ENCODE results near the gene TYK2. TPM values are rescaled to one million over a fixed set of nuclear protein-coding genes. Genes with fewer than 3 reads are reported as not detected.

The TYK2 gene
- total and polyA plus RNA-seq, 4 donors: 47.9 to 63.1 (median 59.6) TPM

DNA sequence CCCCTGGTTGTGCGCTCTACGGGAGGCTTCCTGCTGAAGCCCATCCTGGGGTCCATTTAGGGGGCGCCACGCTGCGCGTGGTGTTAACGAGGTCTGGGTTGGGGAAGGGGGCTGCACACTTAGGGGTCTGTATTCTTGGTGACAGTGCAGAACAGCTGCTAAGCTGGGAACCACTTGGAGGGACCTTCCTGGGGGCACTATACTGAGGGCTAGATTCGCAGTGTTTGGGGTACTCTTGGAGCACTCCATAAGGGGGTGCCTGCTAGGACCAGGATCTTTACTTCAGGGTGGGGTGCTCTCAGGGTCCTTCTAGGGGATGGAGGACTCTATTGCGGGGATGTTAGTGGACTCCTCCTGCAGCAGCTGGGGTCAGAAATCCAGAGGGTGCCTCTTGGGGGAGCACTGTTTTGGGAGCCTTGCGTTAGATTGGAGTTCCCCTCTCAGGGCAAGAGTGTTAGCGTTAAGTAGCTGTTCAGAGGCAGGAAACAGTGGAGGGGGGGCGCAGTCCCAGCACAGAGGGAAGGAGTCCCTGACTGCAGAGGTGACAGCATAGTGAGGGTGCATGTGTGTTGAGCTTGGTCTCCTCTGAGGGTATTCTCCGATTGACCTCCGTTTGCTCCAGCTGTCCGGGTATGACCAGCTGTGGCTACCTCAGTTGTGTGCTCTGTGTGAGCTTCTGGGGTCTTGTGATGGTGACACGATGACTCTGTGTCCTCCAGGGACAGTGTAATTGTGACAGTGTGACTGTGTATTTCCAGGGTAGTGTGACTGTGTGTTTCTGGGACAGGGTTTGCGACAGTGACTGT is 41.1 kb upstream of the TYK2 start:
- Histone ChIP-seq H3K4me1 (ENCODE audit: control insufficient read depth in 4 of 4, insufficient read depth in 4 of 4, low read length in 3 of 4) (peaks cover 3 to 27% (median 12%) of the 10 kb centered on the region in 4 donors), H3K9me3 (ENCODE audit: control insufficient read depth in 4 of 4, low read length in 3 of 4) (no peaks in the 10 kb centered on the region), H3K36me3 (ENCODE audit: control insufficient read depth in 4 of 4, insufficient read depth in 3 of 4, low read depth in 1 of 4, low read length in 3 of 4) (no peaks in the 10 kb centered on the region), H3K4me3 (ENCODE audit: low read depth in 1 of 3, low read length in 3 of 3) (no peak overlapping the region), H3K27me3 (ENCODE audit: control insufficient read depth in 4 of 4, insufficient read depth in 4 of 4, low read length in 3 of 4) (peaks cover 5 to 11% (median 7%) of the 10 kb centered on the region in 4 donors), H3K9ac (ENCODE audit: low read depth in 1 of 2, low read length in 2 of 2) (no peak overlapping the region), H3K27ac (ENCODE audit: low read depth in 1 of 2, low read length in 2 of 2) (no peak overlapping the region)
- DNase-seq (ENCODE audit: low spot score): no peak
- TF ChIP-seq TAF1 (conservative IDR thresholded peaks at IDR 0.05): no peak
- TF ChIP-seq, protein P1, sequence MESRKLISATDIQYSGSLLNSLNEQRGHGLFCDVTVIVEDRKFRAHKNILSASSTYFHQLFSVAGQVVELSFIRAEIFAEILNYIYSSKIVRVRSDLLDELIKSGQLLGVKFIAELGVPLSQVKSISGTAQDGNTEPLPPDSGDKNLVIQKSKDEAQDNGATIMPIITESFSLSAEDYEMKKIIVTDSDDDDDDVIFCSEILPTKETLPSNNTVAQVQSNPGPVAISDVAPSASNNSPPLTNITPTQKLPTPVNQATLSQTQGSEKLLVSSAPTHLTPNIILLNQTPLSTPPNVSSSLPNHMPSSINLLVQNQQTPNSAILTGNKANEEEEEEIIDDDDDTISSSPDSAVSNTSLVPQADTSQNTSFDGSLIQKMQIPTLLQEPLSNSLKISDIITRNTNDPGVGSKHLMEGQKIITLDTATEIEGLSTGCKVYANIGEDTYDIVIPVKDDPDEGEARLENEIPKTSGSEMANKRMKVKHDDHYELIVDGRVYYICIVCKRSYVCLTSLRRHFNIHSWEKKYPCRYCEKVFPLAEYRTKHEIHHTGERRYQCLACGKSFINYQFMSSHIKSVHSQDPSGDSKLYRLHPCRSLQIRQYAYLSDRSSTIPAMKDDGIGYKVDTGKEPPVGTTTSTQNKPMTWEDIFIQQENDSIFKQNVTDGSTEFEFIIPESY (IDR thresholded peaks at IDR 0.05): no peak
- TF ChIP-seq HNF4A (conservative IDR thresholded peaks at IDR 0.05): no peak
- TF ChIP-seq EGR1 (IDR thresholded peaks at IDR 0.05; ENCODE audit: low read depth in 2 of 2): no peak
- no peak for TF ChIP-seq GABPA (IDR thresholded peaks at IDR 0.05 in 1 of 2, conservative IDR thresholded peaks at IDR 0.05 in 1 of 2)
- TF ChIP-seq, protein P2, sequence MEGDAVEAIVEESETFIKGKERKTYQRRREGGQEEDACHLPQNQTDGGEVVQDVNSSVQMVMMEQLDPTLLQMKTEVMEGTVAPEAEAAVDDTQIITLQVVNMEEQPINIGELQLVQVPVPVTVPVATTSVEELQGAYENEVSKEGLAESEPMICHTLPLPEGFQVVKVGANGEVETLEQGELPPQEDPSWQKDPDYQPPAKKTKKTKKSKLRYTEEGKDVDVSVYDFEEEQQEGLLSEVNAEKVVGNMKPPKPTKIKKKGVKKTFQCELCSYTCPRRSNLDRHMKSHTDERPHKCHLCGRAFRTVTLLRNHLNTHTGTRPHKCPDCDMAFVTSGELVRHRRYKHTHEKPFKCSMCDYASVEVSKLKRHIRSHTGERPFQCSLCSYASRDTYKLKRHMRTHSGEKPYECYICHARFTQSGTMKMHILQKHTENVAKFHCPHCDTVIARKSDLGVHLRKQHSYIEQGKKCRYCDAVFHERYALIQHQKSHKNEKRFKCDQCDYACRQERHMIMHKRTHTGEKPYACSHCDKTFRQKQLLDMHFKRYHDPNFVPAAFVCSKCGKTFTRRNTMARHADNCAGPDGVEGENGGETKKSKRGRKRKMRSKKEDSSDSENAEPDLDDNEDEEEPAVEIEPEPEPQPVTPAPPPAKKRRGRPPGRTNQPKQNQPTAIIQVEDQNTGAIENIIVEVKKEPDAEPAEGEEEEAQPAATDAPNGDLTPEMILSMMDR (IDR thresholded peaks at IDR 0.05; ENCODE audit: low read depth, low read length, missing input control): no peak
- TF ChIP-seq RXRA (IDR thresholded peaks at IDR 0.05): no peak
- no peak for TF ChIP-seq FOXA2 (IDR thresholded peaks at IDR 0.05)
- TF ChIP-seq HNF4G (IDR thresholded peaks at IDR 0.05): no peak
- no peak for TF ChIP-seq YY1 (IDR thresholded peaks at IDR 0.05)
- TF ChIP-seq, protein P3, sequence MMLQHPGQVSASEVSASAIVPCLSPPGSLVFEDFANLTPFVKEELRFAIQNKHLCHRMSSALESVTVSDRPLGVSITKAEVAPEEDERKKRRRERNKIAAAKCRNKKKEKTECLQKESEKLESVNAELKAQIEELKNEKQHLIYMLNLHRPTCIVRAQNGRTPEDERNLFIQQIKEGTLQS (IDR thresholded peaks at IDR 0.05): no peak
- TF ChIP-seq, protein P4, sequence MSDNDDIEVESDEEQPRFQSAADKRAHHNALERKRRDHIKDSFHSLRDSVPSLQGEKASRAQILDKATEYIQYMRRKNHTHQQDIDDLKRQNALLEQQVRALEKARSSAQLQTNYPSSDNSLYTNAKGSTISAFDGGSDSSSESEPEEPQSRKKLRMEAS (IDR thresholded peaks at IDR 0.05): no peak
- TF ChIP-seq JUND (IDR thresholded peaks at IDR 0.05): no peak
- no peak for TF ChIP-seq RAD21 (IDR thresholded peaks at IDR 0.05)
- TF ChIP-seq NR2F2 (IDR thresholded peaks at IDR 0.05): no peak
- TF ChIP-seq, protein P5, sequence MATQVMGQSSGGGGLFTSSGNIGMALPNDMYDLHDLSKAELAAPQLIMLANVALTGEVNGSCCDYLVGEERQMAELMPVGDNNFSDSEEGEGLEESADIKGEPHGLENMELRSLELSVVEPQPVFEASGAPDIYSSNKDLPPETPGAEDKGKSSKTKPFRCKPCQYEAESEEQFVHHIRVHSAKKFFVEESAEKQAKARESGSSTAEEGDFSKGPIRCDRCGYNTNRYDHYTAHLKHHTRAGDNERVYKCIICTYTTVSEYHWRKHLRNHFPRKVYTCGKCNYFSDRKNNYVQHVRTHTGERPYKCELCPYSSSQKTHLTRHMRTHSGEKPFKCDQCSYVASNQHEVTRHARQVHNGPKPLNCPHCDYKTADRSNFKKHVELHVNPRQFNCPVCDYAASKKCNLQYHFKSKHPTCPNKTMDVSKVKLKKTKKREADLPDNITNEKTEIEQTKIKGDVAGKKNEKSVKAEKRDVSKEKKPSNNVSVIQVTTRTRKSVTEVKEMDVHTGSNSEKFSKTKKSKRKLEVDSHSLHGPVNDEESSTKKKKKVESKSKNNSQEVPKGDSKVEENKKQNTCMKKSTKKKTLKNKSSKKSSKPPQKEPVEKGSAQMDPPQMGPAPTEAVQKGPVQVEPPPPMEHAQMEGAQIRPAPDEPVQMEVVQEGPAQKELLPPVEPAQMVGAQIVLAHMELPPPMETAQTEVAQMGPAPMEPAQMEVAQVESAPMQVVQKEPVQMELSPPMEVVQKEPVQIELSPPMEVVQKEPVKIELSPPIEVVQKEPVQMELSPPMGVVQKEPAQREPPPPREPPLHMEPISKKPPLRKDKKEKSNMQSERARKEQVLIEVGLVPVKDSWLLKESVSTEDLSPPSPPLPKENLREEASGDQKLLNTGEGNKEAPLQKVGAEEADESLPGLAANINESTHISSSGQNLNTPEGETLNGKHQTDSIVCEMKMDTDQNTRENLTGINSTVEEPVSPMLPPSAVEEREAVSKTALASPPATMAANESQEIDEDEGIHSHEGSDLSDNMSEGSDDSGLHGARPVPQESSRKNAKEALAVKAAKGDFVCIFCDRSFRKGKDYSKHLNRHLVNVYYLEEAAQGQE (IDR thresholded peaks at IDR 0.05): no peak
- no peak for TF ChIP-seq FOXA1 (IDR thresholded peaks at IDR 0.05)
- TF ChIP-seq SP1 (IDR thresholded peaks at IDR 0.05): no peak
- 24% methylated on average over 17 of the region's 17 CpGs for WGBS

Data from liver (tissue), 9 donors.